Measurements from ENCODE around the gene NOTCH3.

NOTCH3 gene

DNA sequence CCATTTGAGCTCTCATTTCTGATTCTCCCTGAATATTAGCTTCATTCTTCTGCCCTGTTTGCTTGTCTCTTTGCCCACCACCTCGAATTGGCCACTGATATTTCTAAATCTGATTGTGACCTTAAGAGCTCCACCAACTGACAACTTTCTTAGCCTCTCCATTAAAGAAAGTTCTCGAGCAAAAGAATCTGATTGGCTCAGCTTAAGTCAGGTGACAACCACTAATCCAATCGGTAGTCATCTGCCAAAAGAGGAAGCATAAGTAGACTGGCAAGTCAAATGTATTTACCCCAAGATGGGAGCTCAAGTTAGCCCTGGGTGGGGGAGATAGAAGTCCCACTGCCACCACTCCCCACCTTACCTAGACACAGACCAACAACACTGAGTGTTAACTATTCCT, 41.5 kb downstream of the NOTCH3 start:
- DNase-seq (ENCODE audit: low spot score) = no peak

DNA sequence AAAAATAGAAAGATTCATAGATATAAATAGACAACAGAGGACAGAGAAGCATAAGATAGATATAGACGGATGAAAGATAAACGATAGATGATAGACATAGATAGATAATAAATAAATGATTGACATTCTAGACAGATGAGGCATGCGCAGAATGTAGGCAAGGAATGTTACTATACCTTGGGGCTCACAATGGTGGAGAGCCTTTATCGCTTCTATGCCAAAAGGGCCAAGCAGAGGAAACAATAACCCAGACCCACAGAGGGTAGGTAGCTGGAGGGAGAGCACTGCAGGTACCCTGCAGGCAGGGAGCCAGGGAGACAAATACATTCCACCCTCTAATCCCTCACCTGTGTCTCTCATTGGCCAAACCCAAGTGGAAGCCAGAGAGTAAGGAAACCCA, 44.4 kb downstream of the NOTCH3 start:
- DNase-seq (ENCODE audit: low spot score) = no peak

DNA sequence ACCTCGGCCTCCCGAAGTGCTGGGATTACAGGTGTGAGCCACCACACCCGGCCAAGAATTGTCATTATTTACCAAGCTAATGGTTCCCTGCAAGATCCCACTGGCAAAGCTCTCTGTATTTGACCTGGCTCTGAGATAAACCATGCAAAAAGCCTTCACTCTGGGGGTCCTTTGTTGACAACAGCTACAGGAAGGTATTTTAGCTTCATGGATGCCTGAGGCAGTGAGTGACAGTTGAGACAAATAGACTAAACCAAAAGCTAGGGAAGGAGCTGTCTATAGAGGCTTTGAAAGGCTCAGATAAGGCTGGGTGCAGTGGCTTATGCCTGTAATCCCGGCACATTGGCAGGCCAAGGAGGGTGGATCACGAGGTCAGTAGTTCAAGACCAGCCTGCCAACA, 45.5 kb downstream of the NOTCH3 start:
- no peak for DNase-seq (ENCODE audit: low spot score)

- DNase-seq (ENCODE audit: low spot score) = no peak
Measured at GRCh38 chr19:15154002-15154612, 46.7 kb downstream of the NOTCH3 start.

DNA sequence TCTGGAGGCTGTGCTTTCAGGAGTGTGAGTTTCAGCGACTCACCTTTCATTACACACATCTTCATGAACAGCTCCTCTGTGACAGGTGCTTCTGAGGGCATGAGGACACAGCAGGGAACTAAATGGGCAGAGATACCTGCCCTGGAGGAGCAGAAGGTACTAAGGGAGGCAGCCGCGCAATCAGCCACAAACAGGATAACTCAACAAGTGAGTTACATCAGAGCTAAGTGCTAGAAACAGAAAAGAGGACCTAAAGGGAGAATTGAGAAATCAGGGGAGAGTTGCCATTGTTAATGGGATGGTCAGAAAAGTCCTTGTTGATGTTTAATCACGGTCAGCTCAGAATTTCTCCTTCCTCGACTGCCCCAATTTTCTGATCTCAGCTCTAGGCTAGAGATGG, 51.1 kb downstream of the NOTCH3 start:
- DNase-seq (ENCODE audit: low spot score) = no peak

DNA sequence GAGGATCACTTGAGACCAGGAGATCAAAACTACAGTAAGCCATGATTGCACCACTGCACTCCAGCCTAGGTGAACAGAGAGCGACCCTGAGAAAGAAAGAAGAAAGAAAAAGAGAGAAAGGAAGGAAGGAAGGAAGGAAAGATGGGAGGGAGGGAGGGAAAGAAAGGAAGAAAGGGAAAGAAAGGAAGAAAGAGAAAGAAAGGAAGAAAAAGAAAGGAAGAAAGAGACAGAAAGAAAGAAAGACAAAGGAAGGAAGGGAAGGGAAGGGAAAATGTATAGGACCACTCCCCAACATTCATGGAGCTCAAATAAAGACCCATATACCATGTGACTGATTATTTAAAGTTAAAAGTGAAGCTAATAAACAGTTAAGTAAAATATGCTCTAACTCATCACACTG, 53.7 kb downstream of the NOTCH3 start:
- DNase-seq (ENCODE audit: low spot score) = no peak

- no peak for DNase-seq (ENCODE audit: low spot score)
Measured at GRCh38 chr19:15144046-15144646, 56.6 kb downstream of the NOTCH3 start.

- DNase-seq (ENCODE audit: low spot score) = no peak
Measured at GRCh38 chr19:15142313-15142712, 58.5 kb downstream of the NOTCH3 start.

DNA sequence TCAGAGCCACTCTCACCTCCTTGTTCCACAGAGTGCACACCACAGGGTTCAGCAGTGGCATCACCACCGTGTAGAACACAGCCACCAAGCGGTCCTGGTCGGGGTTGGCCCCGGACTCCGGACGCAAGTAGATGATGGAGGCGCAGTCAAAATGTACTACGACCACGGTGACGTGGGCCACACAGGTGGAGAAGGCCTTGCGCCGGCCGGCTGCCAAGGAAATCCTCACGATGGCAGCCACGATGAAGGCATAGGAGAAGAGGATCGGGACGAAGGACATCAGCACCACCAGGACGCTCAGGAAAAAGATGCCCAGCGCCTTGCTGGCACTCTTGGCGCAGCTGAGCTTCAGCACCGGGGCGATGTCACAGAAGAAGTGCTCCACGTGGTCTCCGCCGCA, 59.7 kb downstream of the NOTCH3 start:
- DNase-seq (ENCODE audit: low spot score) = no peak

DNA sequence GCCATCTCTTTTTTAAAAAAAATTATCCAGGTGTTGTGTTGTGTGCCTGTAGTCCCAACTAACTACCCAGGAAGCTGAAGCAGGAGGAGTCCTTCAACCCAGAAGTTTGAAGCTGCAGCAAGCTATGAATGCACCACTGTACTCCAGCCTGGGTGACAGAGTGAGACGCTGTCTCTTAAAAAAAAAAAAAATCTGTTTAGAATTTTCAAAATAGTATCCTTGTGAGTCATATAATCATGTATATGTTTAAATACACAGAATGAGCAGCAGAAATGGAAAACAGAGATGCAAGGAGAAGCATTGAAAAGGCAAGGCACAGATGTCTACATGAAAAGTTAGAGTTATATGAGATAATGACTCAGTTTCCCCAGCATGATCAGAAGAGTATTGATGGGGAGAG, 62.4 kb downstream of the NOTCH3 start:
- no peak for DNase-seq (ENCODE audit: low spot score)

- DNase-seq (ENCODE audit: low spot score) = no peak
Measured at GRCh38 chr19:15137777-15138176, 63.0 kb downstream of the NOTCH3 start.

DNA sequence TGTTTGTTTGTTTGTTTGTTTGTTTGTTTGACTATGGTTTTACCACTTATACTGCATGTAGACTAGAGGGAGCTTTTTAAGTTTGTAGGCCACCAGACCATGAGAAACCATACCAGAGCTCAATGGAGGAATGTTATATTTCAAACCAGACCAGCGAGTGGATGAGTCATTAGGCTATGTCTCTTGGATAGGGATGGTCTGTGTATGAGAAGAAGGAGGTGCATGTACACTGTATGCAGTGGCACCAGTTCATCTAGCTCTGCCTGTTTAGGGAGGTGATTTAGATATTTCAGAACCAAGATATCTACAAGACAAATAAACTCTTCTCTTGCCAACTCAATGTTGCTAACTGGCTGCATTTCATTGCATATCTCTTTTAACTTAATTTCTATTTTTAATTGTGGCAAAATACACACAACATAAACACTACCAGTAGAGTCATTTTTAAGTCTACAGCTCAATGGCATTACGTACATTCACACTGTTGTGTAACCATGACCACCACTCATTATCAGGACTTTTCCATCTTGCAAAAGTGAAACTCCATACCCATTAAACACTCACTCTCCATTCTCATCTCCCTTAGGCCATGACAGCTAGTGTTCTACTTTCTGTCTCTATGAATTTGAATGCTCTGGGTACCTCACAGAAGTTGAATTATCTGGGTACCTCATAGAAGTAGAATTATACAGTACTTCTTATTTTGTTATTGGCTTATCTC, 64.4 kb downstream of the NOTCH3 start:
- DNase-seq (ENCODE audit: low spot score) = no peak

DNA sequence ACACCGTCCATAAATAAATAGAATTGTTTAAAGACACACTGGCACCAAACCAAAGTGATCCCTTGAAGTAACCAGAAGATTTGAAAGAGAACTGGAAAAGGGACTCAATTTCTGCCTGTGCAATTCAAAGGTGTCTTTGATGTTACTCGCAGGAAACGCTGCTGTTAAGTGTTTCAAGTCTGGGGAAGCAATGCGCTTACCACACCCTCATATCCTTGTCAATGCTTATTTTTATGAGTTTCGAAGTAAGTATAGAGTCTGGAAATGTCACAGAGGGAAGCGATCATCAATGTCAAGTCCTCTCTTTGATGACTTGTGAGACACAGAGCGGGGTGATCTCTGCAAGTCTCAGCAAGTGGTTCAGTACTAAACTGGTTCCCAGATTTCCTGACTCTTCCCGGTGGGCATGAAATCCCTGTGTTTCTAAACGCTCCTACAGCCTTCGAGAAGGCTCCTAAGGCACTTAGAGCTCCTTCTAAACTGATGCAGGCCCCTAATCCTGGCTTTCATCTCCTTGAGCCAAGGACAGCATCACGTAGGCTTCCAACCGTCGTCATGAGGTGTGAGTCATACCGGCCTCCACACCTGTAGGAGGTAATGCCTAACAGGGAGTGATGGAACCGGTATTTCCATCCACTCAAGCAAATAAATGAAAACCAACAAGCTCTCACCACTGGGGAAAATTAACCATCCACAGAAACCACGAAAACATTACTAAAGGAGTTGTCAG, 70.8 kb downstream of the NOTCH3 start:
- peak; percentile 32 for DNase-seq (ENCODE audit: low spot score)

GRCh38 chr19:15128162-15128770, 72.5 kb downstream of the NOTCH3 start:
- DNase-seq (ENCODE audit: low spot score) = no peak

GRCh38 chr19:15126131-15126910, 74.5 kb downstream of the NOTCH3 start:
- DNase-seq (ENCODE audit: low spot score) = no peak

GRCh38 chr19:15125232-15126067, 75.3 kb downstream of the NOTCH3 start:
- DNase-seq (ENCODE audit: low spot score) = peak; percentile 97

DNA sequence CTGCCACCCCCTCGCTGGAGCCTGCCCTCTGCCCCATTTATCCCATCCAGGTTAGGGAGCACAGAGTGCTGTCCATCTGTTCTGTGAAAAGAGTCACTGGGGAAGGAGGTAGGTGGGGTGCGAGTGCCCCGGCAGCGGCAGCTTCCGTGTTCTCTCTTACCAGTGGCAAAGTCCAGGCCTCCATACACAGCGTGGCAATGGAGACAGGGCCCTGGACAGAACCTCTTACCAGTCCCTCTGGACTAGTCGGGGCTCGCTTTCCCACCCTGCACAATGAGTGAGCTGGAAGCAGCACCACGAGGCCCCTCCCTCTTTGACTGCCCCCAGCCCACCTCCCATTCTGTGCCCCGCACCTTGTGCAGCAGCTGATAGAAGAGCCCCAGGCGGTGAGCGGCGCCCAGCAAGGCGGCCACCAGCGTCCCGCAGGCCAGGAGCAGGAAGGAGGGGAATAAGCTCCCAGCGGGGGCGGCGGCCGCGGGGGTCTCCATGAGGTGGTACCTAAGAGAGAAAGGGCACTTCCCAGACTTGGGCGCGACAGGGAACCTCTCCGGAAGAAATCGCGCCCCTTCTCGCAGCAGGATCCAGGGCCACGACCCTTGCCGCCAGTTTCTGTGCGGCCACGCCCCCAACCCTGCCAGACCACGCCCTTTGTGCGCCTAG, 76.1 kb downstream of the NOTCH3 start:
- DNase-seq (ENCODE audit: low spot score) = no peak

DNA sequence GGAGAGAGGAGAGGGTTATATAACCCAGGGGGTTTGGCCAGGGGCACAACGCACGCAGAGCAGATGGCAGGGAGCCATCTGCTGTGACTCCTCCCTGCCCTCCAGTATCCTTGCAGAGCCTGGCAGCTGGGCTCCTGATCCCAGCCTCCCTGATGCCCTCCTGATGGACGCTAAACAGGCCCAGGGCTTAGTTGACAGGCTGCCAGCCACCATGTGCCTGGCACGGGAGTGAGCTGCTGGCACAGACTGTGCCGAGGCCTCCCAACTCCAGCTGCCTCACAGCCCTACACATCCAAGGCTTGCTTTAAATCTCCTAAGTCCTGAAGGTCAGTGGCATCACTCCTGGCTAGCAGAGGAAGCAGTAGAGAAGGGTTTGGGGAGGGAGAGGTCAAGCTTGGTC, 76.9 kb downstream of the NOTCH3 start:
- no peak for DNase-seq (ENCODE audit: low spot score)

DNA sequence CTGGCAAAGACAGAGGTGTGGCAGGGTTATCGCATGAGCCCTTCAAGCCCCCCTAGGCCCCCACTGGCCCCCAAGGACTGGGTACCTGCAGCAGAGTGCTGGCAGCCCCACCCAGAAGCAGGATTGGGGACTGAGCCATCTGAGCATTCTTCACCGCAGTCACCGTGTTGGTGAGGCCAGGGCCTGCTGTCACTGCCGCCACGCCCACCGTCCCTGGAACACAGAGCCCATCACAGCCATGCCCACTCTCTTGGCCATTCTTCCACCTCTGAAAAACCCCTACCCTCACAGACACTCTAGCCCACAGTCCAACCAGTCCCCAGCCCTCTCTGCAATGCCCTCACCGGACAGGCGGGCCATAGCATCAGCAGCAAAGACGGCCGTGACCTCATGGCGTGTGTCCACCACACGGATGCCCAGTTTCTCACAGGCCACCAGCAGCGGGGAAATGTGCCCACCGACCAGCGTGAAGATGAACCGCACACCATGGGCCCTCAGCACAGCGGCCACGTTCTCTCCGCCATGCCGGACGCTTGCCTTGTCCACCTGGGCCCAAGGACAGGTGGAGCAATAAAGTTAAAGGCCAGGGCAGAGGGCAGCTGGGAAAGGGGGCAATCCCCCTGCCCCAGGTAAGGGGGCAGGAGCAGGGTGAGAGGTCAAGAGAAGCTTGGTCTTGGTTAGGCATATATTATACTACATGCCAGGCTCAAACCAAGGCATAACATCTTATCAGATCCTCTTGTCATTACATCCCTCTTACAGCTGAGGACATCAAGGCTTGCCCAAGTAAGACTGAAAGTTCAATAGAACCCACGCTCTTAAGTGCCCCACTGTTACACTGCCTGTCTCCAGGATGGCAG, 77.5 kb downstream of the NOTCH3 start:
- DNase-seq (ENCODE audit: low spot score) = no peak
